GM19463 (cell line): ENCODE data around the gene FBXL12.
"Not testable (repeated sequence)": the region's sequence is repeated elsewhere in the genome, so short reads cannot be mapped to it uniquely, and the experiment has no call there.

Experiments used
- ATAC-seq: cut with Tn5 transposase; IDR thresholded peaks from one replicate; pipeline ENCODE4 v1.9.1; 2021; ENCODE audit warnings: mild to moderate bottlenecking, moderate library complexity; ENCODE audit not compliant: unreplicated experiment

FBXL12 gene

DNA sequence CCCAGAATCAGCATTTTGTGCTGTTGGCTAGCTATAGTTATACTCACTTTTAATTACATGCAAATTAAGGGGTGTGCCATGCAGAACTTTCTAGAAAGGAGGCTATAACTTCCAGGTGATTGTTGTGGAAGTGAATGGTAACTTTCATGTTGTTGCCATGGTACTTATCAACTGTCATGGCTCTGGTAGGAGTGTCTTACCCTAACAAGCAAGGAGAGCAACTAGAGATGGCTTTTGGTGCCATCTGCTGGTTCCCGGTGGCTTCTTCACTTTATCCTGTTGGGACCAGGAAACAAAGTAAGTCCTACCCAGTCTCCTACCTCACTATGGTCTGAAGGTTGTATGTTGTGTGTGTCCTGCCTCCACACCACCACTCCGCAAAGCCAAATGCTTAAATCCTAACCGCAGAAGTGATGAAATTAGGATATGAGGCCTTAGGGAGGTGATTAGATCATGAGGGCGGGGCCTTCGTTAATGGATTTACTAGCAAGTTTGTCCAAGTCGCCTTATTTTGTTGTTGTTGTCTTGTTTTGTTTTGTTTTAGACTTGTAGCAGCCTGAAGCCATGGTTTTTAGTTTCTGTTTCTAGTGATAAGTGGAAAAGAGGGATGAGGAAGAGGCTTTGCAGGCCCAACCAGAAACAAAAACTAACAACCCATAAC is 22.6 kb downstream of the FBXL12 start:
- peak; percentile 53 for ATAC-seq

GRCh38 chr19:9793071-9793591 is 25.7 kb downstream of the FBXL12 start:
- ATAC-seq = no peak

DNA sequence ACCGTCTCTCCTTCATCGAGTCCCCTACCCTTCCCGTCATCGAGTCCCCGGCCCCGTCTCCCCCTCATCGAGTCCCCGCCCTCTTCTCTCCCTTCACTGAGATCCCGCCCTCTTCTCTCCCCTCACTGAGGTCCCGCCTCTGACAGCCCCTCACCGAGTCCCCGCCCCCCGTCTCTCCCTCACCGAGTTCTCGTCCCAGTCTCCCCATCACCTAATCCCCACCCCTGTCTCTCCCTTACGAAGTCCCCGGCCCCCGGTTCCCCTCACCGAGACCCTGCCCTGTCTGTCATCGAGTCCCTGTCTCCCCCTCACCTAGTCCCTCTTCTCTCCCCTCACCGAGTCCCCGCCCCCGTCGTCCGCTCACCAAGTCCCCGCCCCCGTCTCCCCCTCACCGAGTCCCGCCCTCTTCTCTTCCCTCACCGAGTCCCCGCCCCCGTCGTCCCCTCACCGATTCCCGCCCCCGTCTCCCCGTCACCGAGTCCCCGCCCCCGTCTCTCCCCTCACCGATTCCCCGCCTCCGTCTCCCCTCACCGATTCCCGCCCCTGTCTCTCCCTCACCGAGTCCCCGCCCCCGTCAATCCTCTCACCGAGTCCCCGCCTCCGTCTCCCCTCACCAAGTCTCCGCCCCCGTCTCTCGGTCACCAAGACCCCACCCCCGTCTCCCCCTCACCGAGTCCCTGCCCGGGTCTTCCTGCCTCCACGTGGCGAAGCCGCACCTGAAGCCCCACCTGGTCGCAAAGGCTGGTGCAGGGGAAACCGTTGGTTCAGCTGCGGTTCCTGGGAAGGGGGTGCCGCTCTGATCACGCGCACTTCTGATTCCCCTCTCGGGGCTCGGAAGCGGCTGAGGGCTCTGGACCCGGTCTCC is 26.4 kb downstream of the FBXL12 start:
- no peak for ATAC-seq

GRCh38 chr19:9791552-9792205 is 27.2 kb downstream of the FBXL12 start:
- no peak for ATAC-seq

GRCh38 chr19:9791073-9791367 is 27.9 kb downstream of the FBXL12 start:
- not testable (repeated sequence) for ATAC-seq

DNA sequence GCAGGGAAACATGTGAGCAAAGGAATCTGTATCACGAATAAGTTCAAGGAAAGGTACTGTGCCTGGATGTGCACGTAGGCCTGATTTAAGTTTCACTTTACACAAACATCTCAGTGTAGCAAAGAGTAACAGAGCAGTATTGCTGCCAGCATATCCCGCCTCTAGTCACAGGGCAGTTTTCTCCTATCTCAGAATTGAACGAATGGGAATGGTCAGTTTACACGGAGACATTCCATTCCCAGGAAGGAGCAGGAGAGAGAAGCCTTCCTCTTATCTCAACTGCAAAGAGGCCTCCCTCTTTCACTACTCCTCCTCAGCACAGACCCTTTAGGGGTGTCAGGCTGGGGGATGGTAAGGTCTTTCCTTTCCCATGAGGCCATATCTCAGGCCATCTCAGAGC is 29.3 kb downstream of the FBXL12 start:
- ATAC-seq = not testable (repeated sequence)

- ATAC-seq = no peak
These were observed 29.8 kb downstream of the FBXL12 start for GRCh38 chr19:9789066-9789465.

DNA sequence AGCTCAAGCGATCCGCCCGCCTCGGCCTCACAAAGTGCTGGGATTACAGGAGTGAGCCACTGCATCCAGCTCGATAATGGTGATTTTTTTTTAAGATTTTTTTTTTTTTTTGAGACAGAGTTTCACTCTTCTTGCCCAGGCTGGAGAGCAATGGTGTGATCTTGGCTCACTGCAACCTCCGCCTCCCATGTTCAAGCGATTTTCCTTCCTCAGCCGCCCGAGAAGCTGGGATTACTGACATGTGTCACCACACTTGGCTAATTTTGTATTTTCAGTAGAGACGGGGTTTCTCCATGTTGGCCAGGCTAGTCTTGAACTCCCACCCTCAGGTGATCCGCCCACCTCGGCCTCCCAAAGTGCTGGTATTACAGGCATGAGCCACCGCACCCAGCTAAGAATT is 30.3 kb downstream of the FBXL12 start:
- ATAC-seq = not testable (repeated sequence)

DNA sequence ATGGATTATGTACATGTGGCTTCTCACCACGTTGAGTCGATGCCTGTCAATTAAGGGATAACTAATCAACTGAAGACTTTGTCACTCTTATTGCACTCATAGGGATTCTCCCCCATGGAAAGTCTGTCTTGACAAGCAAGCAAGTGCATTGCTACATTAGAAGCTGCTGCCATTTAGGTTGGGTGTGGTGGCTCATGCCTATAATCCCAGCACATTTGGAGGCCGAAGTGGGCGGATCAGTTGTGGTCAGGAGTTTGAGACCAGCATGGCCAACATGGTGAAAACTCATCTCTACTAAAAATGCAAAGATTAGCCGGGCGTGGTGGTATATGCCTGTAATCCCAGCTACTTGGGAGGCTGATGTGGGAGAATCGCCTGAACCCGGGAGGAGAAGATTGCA is 32.1 kb downstream of the FBXL12 start:
- no peak for ATAC-seq

DNA sequence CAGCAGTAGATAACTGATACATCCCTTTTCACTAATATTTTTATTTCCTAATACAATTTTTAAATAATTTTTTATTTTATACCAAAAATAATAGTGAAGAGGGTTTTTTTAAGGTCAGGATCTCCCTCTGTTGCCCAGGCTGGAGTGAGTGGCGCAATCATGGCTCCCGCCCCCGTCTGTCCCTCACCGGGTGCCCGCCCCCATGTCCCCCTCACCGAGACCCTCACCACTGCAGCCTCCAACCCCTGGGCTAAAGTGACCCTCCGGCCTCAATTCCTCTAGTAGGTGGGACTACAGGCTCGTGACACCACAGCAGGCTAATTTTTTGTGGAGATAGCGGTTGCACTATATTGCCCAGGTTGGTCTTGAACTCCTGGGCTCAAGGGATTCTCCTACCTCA is 32.5 kb downstream of the FBXL12 start:
- ATAC-seq = no peak

DNA sequence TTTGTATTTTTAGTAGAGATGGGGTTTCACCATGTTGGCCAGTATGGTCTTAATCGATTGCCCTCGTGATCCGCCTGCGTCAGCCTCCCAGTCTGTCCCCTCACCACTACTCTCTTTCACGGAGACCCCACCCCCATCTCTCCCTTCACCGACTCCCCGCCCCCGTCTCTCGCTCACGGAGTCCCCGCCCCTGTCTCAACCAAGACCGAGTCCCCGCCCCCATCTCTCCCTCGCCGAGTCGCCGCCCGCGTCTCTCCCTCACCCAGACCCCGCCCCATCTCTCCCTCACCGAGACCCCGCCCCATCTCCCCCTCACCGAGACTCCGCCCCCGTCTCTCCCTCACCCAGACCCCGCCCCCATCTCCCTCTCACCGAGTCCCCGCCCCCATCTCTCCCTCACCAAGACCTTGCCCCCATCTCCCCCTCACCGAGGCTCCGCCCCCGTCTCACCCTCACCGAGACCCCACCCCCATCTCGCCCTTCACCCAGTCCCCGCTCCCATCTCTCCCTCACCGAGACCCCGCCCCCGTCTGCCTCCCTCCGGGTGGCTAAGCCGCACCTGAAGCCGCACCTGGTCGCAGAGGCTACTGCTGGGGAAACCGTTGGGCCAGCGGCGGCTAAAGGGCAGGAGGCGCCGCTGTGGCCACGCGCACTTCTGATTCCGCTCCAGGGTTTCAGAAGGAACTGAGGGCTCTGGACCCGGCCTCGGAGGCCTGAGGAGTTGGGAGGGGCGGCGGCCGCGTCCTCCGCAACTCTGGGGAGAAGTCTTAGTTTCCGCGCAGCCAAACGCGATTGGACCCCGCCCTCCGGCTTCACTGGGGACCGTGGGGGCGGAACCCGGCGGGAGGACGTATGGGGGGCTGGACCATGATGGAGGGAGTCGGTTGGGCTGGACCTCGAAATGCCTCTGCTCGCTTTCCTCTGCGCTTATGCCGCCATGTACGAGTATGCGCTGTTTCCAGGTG is 33.2 kb downstream of the FBXL12 start:
- ATAC-seq = peak; percentile 72

DNA sequence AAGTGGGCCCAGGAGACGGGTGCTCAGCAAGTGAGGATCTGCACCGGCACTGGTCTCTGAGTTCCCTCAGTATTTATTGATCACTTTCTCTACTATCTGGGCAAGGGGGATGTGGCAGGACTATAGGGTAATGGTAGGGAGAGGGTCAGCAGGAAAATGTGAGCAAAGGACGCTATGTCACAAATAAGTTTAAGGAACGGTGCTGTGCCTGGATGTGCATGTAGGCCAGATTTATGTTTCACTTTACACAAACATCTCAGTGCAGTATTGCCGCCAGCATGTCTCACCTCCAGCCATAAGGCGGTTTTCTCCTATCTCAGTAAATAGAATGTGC is 34.7 kb downstream of the FBXL12 start:
- ATAC-seq = not testable (repeated sequence)

DNA sequence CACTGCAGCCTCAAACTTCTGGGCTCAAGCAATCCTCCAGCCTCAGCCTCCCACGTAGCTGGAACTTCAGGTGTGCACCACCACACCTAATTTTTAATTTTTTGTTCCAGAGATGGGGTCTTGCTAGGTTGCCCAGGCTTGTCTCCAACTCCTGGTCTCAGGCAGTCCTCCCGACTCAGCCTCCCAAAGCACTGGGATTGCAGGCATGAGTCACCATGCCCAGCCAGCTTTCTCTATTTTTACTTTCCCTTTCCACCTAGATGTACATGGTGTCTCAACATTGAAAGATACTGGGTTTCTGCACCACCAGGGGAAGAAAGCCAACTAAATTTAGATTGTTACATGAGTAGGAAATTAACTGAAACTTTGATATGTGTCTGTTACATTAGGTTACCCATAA is 36.5 kb downstream of the FBXL12 start:
- no peak for ATAC-seq

- peak; percentile 93 for ATAC-seq
These were observed 50.4 kb downstream of the FBXL12 start, which contains the start of gene ZNF846 for GRCh38 chr19:9768175-9769112. TSS of gene ZNF846 (minus strand) at chr19:9768738. CDS start at chr19:9764950, 3,788 bp downstream.
